Measurements from ENCODE around the gene AGPAT2.

DNA sequence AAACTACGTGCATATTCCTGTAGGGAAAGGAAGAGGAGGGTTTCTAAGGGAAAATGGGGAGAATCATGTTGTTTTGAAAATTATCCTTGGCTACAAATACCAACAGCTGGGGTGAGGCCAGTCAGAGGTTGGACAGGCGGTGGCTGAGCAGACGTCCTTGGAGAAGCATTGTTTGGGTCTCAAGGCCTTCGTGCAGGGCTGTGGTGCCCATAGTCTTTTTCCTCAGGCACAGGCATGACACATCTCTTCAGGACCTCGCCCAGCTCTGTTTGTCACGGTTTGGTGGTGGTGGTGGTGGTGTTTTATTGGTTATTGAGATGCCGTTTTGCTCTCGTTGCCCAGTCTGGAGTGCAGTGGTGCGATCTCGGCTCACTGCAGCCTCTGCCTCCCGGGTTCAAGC lies 52.4 kb downstream of the AGPAT2 start:
- TF ChIP-seq, protein P1, sequence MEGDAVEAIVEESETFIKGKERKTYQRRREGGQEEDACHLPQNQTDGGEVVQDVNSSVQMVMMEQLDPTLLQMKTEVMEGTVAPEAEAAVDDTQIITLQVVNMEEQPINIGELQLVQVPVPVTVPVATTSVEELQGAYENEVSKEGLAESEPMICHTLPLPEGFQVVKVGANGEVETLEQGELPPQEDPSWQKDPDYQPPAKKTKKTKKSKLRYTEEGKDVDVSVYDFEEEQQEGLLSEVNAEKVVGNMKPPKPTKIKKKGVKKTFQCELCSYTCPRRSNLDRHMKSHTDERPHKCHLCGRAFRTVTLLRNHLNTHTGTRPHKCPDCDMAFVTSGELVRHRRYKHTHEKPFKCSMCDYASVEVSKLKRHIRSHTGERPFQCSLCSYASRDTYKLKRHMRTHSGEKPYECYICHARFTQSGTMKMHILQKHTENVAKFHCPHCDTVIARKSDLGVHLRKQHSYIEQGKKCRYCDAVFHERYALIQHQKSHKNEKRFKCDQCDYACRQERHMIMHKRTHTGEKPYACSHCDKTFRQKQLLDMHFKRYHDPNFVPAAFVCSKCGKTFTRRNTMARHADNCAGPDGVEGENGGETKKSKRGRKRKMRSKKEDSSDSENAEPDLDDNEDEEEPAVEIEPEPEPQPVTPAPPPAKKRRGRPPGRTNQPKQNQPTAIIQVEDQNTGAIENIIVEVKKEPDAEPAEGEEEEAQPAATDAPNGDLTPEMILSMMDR (IDR thresholded peaks at IDR 0.05; ENCODE audit: low read depth, low read length, poor library complexity, severe bottlenecking): no peak
- TF ChIP-seq EZH2phosphoT487 (IDR thresholded peaks at IDR 0.05; ENCODE audit: borderline replicate concordance, low read length): no peak
